ENCODE results near the gene ITCH. TPM values are rescaled to one million over a fixed set of nuclear protein-coding genes. Genes with fewer than 3 reads are reported as not detected.
"Not testable (repeated sequence)": the region's sequence is repeated elsewhere in the genome, so short reads cannot be mapped to it uniquely, and the experiment has no call there.

Gene ITCH
- total RNA-seq, 4 donors from 2014 or later = 50.3 to 67.6 (median 55.2) TPM

DNA sequence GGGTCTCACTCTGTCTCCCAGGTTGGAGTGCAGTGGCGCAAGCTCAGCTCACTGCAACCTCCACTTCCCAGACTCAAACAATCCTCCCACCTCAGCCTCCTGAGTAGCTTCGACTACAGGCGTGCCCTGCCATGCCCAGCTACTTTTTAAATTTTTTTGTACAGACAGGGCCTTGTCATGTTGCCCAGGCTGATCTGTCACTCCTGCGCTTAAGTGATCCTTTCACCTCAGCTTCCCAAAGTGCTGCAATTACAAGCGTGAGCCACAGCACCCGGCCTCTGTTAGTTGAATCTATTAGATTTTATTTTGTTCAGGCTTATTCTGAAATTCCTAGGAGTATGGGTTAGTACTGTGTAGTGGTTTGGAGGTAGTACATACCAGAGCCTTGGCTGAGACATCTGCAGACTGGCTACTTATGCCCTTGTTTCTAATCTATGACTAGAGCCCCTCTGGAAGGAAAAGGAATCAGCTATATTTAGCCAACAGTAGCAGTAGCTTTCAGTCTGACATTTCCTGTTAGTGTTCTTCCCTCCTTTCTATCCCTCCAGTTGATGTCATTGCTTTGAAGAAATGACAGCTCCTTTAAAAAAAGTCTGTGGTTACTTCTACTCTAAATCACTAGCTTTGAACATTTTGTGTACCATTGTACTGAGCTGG, 74.4 kb downstream of the ITCH start:
- ATAC-seq (ENCODE audit: low FRiP score) = no peak
- TF ChIP-seq, protein P1, sequence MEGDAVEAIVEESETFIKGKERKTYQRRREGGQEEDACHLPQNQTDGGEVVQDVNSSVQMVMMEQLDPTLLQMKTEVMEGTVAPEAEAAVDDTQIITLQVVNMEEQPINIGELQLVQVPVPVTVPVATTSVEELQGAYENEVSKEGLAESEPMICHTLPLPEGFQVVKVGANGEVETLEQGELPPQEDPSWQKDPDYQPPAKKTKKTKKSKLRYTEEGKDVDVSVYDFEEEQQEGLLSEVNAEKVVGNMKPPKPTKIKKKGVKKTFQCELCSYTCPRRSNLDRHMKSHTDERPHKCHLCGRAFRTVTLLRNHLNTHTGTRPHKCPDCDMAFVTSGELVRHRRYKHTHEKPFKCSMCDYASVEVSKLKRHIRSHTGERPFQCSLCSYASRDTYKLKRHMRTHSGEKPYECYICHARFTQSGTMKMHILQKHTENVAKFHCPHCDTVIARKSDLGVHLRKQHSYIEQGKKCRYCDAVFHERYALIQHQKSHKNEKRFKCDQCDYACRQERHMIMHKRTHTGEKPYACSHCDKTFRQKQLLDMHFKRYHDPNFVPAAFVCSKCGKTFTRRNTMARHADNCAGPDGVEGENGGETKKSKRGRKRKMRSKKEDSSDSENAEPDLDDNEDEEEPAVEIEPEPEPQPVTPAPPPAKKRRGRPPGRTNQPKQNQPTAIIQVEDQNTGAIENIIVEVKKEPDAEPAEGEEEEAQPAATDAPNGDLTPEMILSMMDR (IDR thresholded peaks at IDR 0.05) = no peak
- DNase-seq (ENCODE audit: low spot score) = no peak

DNA sequence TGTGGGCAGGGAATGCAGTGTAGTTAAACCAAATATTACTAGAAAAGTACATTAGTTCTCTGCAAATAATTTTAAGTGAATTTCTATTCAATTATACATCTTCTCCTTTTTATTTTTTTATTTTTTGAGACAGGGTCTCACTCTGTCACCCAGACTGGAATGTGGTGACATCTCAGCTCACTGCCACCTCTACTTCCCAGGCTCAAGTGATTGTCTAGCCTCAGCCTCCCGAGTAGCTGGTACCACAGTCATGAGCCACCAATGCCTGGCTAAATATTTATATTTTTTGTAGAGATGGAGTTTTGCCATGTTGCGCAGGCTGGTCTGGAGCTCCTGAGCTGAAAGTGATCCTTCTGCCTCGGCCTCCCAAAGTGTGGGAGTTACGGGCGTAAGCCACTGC, 76.1 kb downstream of the ITCH start:
- DNase-seq (ENCODE audit: low spot score) (no peak), ATAC-seq (ENCODE audit: low FRiP score) (no peak)
- TF ChIP-seq, protein P1 (IDR thresholded peaks at IDR 0.05) = no peak

DNA sequence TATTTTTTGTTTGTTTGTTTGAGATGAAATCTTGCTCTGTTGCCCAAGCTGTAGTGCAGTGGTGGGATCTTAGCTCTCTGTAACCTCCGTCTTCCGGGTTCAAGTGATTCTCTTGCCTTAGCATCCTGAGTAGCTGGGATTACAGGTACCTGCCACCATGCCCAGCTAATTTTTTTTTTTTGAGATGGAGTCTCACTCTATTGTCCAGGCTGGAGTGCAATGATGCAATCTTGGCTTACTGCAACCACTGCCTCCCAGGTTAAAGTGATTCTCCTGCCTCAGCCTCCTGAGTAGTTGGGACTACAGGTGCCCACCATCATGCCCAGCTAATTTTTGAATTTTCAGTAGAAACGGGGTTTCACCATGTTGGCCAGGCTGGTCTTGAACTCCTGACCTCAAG, 78.3 kb downstream of the ITCH start:
- not testable (repeated sequence) for DNase-seq (ENCODE audit: low spot score); ATAC-seq (ENCODE audit: low FRiP score)

DNA sequence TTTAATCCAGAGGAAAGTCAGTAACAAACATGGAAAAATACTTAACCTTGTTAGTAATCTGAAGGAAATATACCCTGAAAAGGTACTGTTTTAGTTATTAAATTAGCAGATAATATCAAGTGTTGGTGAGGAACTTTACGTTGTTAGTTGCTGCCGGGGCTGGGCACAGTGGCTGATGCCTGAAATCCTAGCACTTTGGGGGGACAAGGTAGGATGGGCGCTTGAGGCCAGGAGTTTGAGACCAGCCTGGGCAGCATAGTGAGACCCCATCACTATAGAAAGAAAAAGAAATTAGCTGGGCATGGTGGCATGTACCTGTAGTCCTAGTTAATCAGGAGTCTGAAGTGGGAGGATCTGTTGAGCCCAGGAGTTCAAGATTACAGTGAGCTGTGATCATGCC, 80.5 kb downstream of the ITCH start:
- TF ChIP-seq, protein P1 (IDR thresholded peaks at IDR 0.05) = no peak
- DNase-seq (ENCODE audit: low spot score) (no peak), ATAC-seq (ENCODE audit: low FRiP score) (no peak)

DNA sequence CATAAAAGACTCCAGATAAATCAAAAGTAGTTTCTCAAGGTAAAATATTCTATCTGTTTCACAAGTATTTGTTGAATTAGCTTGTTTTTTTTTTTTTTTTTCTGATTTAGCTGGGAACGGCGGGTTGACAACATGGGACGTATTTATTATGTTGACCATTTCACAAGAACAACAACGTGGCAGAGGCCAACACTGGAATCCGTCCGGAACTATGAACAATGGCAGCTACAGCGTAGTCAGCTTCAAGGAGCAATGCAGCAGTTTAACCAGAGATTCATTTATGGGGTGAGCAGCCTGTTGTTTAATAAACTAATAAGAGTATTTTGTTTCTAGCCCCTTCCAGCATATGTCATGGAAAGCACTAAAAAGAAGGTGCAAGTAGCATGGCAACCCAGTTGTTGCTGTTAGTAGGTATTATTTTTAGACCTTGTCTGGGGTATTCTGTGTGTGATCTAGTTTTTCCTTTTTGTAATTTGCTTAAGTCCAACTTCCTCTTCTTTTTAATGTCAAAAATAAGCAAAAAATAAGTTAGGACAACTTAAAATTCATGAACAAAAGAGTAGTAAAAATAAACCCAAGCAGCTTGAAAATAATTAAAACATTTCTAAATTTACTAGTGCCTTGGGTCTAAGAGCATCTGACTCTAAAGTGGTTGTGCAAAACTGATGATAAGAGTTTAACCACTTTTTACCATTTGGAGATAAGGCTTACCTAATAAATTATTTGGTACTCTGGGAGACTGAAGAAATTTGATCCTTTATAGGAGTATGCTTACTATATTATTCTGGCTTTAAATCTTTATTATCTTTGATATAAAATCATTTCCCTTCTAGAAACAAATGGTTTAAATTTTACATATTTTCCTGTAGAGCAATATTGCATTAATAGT, 82.3 kb downstream of the ITCH start:
- ATAC-seq (ENCODE audit: low FRiP score) (no peak), DNase-seq (ENCODE audit: low spot score) (no peak)
- TF ChIP-seq, protein P1 (IDR thresholded peaks at IDR 0.05) = no peak

DNA sequence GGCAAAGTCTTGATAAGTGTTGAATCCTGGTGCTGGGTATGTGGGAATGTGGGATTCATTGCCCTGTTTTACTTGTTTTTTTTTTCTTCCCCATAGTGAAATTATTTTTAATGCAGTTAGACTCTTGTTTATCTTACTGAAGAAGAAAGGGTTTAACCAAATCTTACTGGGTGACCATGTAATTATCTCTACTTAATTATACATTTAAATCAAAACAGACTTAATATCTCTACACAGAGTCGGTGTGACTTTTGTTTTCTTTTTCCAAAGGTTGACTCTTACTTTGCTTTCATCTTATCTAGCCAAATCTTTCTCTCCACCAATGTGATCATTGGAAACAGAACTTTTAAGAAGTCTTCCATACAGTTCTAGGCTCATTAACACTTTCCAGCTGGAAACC, 85.4 kb downstream of the ITCH start:
- no peak for ATAC-seq (ENCODE audit: low FRiP score)
- TF ChIP-seq, protein P1 (IDR thresholded peaks at IDR 0.05) = no peak
- no peak for DNase-seq (ENCODE audit: low spot score)

DNA sequence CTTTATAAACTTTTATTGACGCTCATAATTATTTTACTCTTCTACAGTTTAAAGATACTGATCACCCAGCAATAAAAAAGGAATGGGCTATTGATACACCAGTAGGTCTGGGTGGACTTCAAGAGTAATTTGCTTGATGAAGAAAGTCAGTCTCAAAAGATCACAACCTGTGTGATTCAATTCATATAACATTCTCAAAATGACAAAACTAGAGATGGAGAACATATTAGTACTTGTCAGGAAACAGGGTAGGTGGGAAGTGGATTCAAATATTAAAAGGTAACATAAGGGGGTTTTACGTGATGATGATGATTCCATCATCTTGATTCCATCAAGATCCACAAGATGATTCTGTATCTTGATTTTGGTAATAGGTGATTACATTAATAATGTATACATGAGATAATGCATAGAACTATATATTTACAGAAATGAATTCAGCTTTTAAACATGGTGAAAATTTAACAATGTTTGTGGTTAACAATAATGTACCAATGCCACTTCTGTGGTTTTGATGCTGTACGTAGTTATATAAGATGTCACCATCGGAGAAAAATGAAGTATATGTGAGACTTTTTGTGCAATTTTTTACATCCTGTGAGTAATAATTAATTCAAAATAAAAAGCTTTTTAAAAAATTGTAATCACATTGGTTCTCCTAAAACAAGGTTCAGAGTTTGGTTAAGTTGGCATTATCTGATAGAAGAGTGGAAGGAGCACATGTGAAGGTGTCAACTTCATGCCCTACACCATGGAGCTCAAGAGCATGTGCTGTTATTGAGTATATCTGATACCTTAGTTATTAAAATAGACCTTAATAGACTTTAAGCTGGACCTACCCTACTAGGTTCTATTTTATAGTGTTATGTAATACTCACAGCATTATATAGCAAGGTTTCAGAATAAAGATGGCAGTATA, 86.9 kb downstream of the ITCH start:
- ATAC-seq (ENCODE audit: low FRiP score) (no peak), DNase-seq (ENCODE audit: low spot score) (no peak)
- TF ChIP-seq, protein P1 (IDR thresholded peaks at IDR 0.05) = no peak

Data from omental fat pad (tissue), 4 donors.